Measurements from ENCODE around the gene CDNF.
A peak's percentile ranks its signal among the peaks of the same experiment; 100 is the strongest.
"Not testable (repeated sequence)": the region's sequence is repeated elsewhere in the genome, so short reads cannot be mapped to it uniquely, and the experiment has no call there.

The CDNF gene

DNA sequence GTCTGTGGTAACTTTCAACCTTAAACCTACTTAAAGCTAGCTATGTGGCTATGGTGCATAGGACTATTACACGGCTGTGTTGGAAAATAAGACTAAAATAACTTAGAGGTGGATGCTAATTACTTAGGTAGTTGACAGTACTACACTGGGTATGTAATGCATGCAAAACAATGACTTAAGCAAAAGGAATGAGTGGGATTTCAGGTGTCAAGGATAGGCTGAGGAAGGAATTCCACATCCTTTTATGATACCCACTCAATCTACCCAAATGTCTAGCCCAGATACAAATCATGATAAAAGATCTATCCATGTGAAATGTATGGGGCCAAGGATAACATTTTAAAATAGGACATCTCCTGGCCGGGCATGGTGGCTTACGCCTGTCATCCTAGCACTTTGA, 13.9 kb downstream of the CDNF start:
- H3K4me3 ChIP-seq (ENCODE audit: low read depth, low read length), result no peak overlapping the region
- TF ChIP-seq, protein P1, sequence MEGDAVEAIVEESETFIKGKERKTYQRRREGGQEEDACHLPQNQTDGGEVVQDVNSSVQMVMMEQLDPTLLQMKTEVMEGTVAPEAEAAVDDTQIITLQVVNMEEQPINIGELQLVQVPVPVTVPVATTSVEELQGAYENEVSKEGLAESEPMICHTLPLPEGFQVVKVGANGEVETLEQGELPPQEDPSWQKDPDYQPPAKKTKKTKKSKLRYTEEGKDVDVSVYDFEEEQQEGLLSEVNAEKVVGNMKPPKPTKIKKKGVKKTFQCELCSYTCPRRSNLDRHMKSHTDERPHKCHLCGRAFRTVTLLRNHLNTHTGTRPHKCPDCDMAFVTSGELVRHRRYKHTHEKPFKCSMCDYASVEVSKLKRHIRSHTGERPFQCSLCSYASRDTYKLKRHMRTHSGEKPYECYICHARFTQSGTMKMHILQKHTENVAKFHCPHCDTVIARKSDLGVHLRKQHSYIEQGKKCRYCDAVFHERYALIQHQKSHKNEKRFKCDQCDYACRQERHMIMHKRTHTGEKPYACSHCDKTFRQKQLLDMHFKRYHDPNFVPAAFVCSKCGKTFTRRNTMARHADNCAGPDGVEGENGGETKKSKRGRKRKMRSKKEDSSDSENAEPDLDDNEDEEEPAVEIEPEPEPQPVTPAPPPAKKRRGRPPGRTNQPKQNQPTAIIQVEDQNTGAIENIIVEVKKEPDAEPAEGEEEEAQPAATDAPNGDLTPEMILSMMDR (IDR thresholded peaks at IDR 0.05; ENCODE audit: low read depth, low read length, missing control alignments), result no peak
- no peak for DNase-seq (ENCODE audit: low read depth)

DNA sequence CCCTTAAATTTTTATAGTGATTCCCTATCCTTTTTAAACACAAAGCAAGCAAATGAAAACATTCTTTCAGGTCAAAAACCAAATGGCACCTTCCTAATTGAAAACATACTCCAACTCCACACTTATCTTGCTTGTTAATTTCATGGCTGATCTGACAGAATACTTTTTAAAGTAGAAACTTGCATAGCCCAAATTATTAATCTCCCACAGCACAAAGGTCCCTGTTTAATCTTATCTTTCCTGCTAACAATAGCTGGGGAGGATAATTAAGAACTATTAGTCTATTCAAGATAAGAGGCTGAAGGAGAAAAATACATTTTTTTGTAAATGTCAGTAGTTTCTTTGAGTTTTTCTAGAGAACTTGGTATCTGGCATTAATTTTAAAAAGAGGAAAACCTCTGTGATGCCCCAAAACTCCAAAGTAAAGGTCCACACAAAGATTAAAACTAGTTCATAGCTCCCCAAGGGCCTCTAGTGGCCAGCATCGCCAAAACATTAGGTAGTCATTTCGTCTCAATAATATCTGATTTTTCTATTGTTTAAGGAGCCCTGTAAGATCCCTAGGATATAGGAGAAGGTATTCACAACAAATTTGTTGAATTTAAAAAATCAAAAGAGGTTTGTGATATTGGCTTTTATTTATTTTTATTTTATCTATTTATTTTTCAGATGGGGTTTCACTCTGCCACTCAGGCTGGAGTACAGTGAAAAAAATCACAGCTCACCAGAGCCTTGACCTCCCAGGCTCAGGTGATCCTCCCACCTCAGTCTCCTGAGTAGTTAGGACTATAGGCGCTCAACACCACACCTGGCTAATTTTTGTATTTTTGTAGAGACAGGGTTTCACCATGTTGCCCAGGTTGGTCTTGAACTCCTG, 14.7 kb downstream of the CDNF start:
- no peak for DNase-seq (ENCODE audit: low read depth)
- no peak overlapping the region for H3K4me3 ChIP-seq (ENCODE audit: low read depth, low read length)
- TF ChIP-seq, protein P1 (IDR thresholded peaks at IDR 0.05; ENCODE audit: low read depth, low read length, missing control alignments), result peak; percentile 68

DNA sequence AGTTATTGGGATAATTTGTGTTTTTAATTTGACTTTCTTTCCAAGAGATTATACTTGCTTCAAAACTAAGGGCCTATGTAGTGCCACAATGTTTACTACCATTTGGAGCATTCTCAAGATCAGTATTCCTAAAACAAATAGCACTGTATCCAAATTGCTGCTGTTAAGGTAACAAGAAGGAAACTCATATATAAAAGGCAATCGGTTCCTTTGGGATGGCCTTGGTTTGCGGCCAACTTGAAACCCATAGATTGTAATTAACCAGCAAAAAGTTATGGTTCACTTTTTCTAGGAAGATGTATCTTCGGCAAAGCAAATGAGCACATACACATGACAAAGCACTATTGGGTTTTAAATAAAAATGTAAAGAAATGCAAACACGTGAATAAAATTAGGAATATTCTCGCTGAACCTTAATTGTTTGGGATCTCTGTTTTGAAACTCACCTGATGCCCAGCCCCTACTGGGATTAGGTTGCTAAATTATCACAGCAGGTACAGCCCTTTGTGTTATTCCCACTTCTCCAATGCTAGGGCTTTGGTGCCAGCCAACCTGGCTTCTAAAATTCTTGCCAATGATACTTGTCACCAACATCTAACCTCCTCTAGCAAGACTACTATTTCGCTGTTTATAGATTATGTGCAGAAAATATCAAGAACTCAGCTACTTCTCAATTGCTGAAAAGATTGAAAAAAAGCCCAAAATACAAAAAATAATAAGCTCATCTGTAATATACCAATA, 16.0 kb downstream of the CDNF start:
- TF ChIP-seq, protein P1 (IDR thresholded peaks at IDR 0.05; ENCODE audit: low read depth, low read length, missing control alignments), result no peak
- no peak overlapping the region for H3K4me3 ChIP-seq (ENCODE audit: low read depth, low read length)
- DNase-seq (ENCODE audit: low read depth), result no peak

DNA sequence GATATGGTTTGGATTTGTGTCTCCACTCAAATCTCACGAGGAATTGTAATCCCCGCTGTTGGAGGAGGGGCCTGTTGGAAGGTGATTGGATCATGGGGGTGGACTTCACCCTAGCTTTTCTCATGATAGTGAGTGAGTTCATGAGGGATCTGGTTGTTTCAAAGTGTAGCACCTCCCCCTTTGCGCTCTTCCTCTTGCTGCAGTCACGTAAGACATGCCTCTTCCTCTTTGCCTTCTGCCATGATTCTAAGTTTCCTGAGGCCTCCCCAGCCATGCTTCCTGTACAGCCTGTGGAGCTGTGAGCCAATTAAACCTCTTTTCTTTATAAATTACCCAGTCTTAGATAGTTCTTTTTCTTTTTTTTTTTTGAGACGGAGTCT, 17.1 kb downstream of the CDNF start:
- TF ChIP-seq, protein P1 (IDR thresholded peaks at IDR 0.05; ENCODE audit: low read depth, low read length, missing control alignments), result no peak
- no peak overlapping the region for H3K4me3 ChIP-seq (ENCODE audit: low read depth, low read length)
- DNase-seq (ENCODE audit: low read depth), result no peak

DNA sequence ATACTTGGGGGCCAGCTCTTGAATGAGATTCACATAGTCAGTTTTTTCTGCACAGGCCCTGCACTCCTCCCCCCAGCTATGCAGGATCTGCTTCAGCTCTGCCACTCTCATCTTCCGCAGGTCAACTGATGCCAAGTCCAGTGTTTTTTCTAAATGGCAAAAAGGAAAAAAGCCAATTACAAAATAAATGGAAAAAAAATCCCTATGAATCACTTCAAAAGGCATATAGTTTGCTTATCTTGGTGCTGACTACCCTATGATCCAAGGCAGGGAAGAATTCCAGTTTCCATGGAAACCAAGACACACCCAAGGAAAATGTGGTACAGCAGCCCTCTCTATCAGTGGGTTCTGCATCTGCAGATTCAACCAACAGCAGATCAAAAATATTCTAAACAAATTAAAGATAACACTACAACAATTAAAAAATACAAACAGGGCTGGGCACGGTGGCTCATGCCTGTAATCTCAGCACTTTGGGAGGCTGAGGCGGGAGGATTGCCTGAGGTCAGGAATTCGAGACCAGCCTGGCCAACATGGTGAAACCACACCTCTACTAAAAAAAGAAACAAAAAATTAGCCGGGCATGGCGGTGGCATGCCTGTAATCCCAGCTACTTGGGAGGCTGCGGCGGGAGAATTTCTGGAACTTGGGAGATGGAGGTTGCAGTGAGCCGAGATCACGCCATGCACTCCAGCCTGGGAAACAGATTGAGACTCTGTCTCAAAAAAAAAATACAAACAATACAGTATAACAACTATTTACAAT, 17.6 kb downstream of the CDNF start:
- TF ChIP-seq, protein P1 (IDR thresholded peaks at IDR 0.05; ENCODE audit: low read depth, low read length, missing control alignments), result no peak
- no peak overlapping the region for H3K4me3 ChIP-seq (ENCODE audit: low read depth, low read length)
- DNase-seq (ENCODE audit: low read depth), result no peak

DNA sequence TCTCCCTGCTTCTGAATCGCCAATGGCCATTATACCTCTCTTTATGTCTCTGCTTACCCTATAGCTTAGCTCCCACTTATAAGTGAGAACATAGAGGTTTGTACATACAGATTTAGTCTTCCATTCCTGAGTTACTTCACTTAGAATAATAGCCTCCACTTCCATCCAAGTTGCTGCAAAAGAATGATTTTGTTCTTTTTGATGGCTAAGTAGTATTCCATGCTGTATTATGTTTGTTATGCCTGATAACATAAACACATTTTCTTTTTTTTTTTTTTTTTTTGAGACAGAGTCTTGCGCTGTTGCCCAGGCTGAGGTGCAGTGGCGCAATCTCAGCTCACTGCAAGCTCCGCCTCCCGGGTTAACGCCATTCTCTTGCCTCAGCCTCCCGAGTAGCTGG, 21.1 kb downstream of the CDNF start:
- not testable (repeated sequence) for DNase-seq (ENCODE audit: low read depth); H3K4me3 ChIP-seq (ENCODE audit: low read depth, low read length)

DNA sequence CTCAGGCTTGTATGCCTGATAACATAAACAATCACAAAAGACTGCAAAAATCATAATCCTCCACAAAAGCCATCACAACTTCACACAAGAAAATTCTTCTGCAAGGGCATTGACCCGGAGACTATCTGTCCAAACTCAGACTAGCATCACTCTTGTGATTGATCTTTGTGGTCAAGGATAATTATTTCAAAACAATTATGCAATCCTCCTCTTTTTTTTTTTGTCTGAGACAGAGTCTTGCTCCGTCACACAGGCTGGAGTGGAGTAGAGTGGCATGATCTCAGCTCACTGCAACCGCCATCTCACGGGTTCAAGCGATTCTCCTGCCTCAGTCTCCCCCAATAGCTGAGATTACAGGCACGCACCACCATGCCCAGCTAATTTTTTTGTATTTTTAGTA, 22.2 kb downstream of the CDNF start:
- TF ChIP-seq, protein P1 (IDR thresholded peaks at IDR 0.05; ENCODE audit: low read depth, low read length, missing control alignments), result no peak
- no peak overlapping the region for H3K4me3 ChIP-seq (ENCODE audit: low read depth, low read length)
- DNase-seq (ENCODE audit: low read depth), result no peak

Data from GM12864 (cell line).